Measurements from ENCODE around the gene KLK10.
"Not testable (repeated sequence)": the region's sequence is repeated elsewhere in the genome, so short reads cannot be mapped to it uniquely, and the experiment has no call there.

The KLK10 gene

GRCh38 chr19:50979758-50980157 lies 39.8 kb downstream of the KLK10 start:
- no peak overlapping the region for H3K4me3 ChIP-seq (ENCODE audit: low read depth, low read length)
- TF ChIP-seq, protein P1, sequence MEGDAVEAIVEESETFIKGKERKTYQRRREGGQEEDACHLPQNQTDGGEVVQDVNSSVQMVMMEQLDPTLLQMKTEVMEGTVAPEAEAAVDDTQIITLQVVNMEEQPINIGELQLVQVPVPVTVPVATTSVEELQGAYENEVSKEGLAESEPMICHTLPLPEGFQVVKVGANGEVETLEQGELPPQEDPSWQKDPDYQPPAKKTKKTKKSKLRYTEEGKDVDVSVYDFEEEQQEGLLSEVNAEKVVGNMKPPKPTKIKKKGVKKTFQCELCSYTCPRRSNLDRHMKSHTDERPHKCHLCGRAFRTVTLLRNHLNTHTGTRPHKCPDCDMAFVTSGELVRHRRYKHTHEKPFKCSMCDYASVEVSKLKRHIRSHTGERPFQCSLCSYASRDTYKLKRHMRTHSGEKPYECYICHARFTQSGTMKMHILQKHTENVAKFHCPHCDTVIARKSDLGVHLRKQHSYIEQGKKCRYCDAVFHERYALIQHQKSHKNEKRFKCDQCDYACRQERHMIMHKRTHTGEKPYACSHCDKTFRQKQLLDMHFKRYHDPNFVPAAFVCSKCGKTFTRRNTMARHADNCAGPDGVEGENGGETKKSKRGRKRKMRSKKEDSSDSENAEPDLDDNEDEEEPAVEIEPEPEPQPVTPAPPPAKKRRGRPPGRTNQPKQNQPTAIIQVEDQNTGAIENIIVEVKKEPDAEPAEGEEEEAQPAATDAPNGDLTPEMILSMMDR (IDR thresholded peaks at IDR 0.05; ENCODE audit: low read depth, low read length), result no peak

GRCh38 chr19:50978772-50979390 lies 40.6 kb downstream of the KLK10 start:
- no peak overlapping the region for H3K4me3 ChIP-seq (ENCODE audit: low read depth, low read length)
- TF ChIP-seq, protein P1 (IDR thresholded peaks at IDR 0.05; ENCODE audit: low read depth, low read length), result no peak

GRCh38 chr19:50977626-50978025 lies 41.9 kb downstream of the KLK10 start:
- TF ChIP-seq, protein P1 (IDR thresholded peaks at IDR 0.05; ENCODE audit: low read depth, low read length), result no peak

DNA sequence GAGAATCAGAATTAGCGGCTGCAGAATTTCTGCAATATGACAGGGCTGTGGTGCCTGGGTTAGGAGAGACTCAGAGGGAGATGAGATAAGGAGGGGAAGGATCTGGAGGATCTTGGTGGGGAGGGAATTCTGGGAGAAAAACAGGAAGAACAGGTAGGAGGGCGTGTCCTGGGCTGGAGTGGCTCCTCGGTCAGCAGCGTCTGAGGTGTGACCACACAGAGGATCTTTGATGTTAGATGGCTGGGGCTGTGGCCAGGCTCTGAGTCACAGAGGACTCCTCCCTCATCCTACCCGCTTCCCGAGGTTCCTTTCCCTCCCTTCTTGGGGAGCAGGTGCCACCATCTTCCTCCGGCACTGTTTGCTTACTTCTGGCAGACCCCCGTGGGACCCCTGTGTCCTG lies 43.7 kb downstream of the KLK10 start:
- TF ChIP-seq, protein P1 (IDR thresholded peaks at IDR 0.05; ENCODE audit: low read depth, low read length), result no peak
- no peak overlapping the region for H3K4me3 ChIP-seq (ENCODE audit: low read depth, low read length)

More at GRCh38 chr19:50977626-50978025, 41.9 kb downstream of the KLK10 start:
- no peak overlapping the region for H3K4me3 ChIP-seq (ENCODE audit: low read depth, low read length)

GRCh38 chr19:50974702-50975556 lies 44.6 kb downstream of the KLK10 start:
- TF ChIP-seq, protein P1 (IDR thresholded peaks at IDR 0.05; ENCODE audit: low read depth, low read length), result no peak
- H3K4me3 ChIP-seq (ENCODE audit: low read depth, low read length), result no peak overlapping the region

- no peak overlapping the region for H3K4me3 ChIP-seq (ENCODE audit: low read depth, low read length)
- TF ChIP-seq, protein P1 (IDR thresholded peaks at IDR 0.05; ENCODE audit: low read depth, low read length), result no peak
Observed at GRCh38 chr19:50972795-50973376, 46.6 kb downstream of the KLK10 start.

DNA sequence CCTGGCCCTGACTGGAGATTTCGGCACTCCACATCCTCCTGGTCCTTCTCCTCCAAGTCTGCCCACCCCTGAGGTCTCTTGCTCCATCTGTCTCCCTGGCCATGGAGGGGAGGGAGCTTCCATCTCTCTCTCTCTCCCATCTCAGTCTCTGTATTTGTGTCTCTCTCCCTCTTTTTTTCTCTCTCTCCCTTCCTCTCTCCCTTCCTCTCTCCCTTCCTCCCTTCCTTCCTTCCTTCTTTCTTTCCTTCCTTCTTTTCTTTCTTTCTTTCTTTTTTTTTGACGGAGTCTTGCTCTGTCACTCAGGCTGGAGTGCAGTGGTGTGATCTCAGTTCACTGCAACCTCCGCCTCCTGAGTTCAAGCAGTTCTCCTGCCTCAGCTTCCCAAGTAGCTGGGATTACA lies 49.7 kb downstream of the KLK10 start:
- H3K4me3 ChIP-seq (ENCODE audit: low read depth, low read length), result not testable (repeated sequence)

Data from WI38 (cell line).